GM13976 (cell line): ENCODE data around the gene TJP3.

ENCODE experiments used
- DNase-seq: peaks from one replicate; pipeline ENCODE4 v3.0.0; 2012; ENCODE audit warnings: low spot score
- CTCF ChIP-seq: IDR thresholded peaks from 2 replicates; pipeline ENCODE4 v1.5.1; 2012; ENCODE audit warnings: borderline replicate concordance, mild to moderate bottlenecking; ENCODE audit not compliant: insufficient read depth; ENCODE audit errors: extremely low read depth, missing control alignments, control extremely low read depth
- in situ Hi-C: fragments of 300-500 bp; cut with MboI; formaldehyde crosslinking; loops from one replicate; pipeline ENCODE4 v1.12.0; 2022; ENCODE audit warnings: low sequenced_read_pairs, mixed read lengths, inconsistent platforms; ENCODE audit not compliant: unreplicated experiment

Gene TJP3

GRCh38 chr19:3672575-3672948, 35.6 kb upstream of the TJP3 start:
- in situ Hi-C loops, result no loop called here
- DNase-seq, result no peak
- no peak for TF ChIP-seq CTCF

GRCh38 chr19:3672993-3673392, 35.2 kb upstream of the TJP3 start:
- DNase-seq, result no peak
- no peak for TF ChIP-seq CTCF
- in situ Hi-C loops, result no loop called here

- no peak for DNase-seq
- in situ Hi-C loops, result no loop called here
- no peak for TF ChIP-seq CTCF
Observed at GRCh38 chr19:3673506-3674439, 34.4 kb upstream of the TJP3 start.

- in situ Hi-C loops, result no loop called here
Observed at GRCh38 chr19:3674784-3675543, 33.2 kb upstream of the TJP3 start.

GRCh38 chr19:3678188-3678587, 30.0 kb upstream of the TJP3 start:
- in situ Hi-C loops, result no loop called here
- no peak for DNase-seq
- no peak for TF ChIP-seq CTCF

More at GRCh38 chr19:3674784-3675543, 33.2 kb upstream of the TJP3 start:
- no peak for TF ChIP-seq CTCF
- DNase-seq, result no peak

GRCh38 chr19:3679138-3679537, 29.0 kb upstream of the TJP3 start:
- in situ Hi-C loops, result no loop called here
- TF ChIP-seq CTCF, result no peak
- no peak for DNase-seq
